Stimulated activated CD4-positive, alpha-beta T cell treated with anti-CD3 and anti-CD28 coated beads, Interleukin-2, amount 100 ng/mL, for 24 hours (primary cell): Measurements from ENCODE around the gene NFATC4.
A peak's percentile ranks its signal among the peaks of the same experiment; 100 is the strongest.

Experiments used
- DNase-seq, 2 donors: peaks; one replicate each; pipeline ENCODE4 v3.0.0-alpha.2; 2020

NFATC4 gene

DNA sequence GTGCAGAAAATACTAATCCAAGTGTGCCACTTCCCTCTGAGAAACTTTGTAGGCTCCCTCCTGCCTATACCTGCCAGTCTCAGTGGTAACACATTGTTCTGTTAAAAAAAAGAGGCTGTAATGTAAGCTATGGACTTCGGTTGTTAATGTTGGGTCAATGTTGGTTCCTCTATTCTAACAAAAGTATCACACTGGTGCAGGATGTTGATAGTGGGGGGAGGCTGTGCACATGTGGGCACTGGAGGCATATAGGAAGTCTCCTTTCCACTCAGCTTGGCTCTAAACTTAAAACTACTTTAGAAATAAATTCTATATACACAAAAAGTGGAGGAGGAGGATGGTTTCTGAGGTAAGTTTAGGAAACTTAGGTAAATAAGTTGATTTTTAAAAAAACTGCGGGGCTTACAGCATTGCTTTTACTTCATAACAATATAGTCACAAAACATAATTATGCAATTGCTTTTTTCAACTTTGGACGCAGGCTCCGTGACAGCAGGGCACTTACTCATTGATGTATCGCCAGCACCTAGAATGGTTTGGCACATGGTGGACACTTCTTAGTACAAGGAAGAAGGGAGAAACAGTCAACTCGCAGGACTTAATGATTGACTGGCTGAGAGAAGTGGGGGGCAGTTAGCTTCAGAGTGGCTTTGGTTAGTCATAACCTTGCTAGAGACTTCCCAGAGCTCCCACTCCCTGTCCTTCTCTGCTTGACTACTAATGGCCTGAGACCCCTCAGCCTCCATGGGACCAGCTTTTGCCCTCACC, 22.9 kb downstream of the NFATC4 start:
- no peak for DNase-seq

- no peak for DNase-seq
Observed at GRCh38 chr14:24392325-24393091, 24.5 kb downstream of the NFATC4 start.

- DNase-seq: no peak
Observed at GRCh38 chr14:24394275-24394674, 26.3 kb downstream of the NFATC4 start.

- no peak for DNase-seq
Observed at GRCh38 chr14:24395609-24396582, 27.9 kb downstream of the NFATC4 start.

DNA sequence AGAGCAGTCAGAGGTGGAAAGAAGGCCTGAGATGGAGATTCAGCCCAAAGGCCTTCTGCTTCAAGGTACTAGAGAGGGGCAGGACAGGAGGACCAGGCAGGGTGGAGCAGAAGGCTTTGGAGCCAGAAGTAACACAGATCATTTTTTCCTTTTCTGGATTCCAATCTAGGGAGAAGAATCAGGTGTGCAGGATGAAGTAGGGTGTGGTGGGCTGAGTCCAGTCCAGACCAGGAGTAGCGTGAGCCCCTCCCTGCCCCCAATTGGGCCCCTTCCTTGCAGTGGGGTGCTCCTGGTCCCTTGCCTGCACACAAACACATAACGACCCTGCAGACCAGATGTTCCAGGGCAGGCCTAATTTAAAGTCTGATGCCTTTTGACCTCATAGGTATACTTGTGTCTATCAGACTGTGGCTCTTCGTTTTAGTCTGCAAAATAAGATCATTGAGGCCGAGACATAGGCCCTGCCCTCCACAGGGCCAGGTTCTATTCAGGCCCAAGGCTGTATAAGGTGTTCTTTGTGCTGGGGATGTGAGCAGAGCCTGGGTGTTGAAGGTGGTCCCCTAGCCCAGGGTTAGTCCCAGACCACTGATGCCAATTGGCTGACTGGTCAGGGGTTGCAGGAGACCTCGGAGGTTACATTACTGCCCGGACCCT, 29.8 kb downstream of the NFATC4 start:
- no peak for DNase-seq

GRCh38 chr14:24398293-24398652, 30.3 kb downstream of the NFATC4 start:
- DNase-seq: no peak

DNA sequence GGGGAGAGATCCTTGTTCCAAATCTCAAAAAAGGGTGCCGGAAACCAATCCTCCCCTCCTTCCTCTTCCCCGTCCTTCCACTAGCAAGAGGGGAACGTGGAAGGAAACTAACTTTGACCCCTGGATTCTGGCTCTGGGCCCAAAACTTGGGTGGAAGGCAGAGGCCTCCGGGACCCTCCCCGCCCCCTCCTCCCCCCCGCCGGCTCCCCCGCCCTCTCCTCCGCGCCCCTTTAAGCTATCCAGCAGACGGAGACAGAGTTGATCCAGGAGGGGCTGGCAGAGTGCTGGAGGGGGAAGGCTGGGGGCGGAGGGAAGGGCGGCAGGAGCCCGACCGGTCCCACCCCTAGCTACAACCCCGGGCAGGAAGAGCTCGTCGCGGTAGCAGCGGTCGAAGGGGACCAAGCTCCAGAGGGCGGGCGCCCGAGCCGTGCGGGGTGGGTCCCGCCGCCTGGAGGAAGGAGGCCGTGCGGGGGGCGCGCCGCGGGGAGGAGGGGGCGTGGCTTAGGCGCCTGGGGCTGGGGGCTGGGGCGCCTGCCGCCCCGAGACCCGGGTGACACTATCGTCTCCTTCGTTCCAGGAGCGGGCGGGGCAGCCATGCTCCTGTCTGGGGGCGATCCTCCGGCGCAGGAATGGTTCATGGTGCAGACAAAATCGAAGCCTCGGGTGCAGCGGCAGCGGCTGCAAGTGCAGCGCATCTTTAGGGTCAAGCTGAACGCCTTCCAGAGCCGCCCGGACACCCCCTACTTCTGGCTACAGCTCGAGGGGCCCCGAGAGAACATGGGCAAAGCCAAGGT, 30.9 kb downstream of the NFATC4 start, which contains the start of gene NYNRIN:
NYNRIN (plus strand) TSS at position 351 of the 794 bp plus-strand sequence; CDS start at position 595, 244 bp downstream.
- DNase-seq: peak; percentile 29 to 34

DNA sequence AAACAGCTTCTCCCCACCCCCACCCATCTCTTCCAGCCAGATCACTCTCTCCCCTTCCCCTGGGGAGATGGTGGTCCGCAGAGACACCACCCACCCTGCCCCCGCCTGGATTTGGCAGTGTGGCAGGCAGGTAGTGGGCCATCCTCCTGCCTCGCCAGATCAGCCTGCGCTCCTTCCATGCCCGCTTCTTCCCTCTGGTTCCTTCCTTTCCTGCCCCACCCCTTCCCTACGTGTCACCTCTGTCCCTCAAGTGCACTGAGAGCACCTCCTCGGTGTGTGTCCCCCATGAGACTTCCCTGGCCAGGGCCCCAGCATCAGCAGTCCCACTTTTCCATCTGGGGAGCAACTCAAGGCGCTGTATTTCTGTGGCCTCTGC, 31.5 kb downstream of the NFATC4 start:
- no peak for DNase-seq

DNA sequence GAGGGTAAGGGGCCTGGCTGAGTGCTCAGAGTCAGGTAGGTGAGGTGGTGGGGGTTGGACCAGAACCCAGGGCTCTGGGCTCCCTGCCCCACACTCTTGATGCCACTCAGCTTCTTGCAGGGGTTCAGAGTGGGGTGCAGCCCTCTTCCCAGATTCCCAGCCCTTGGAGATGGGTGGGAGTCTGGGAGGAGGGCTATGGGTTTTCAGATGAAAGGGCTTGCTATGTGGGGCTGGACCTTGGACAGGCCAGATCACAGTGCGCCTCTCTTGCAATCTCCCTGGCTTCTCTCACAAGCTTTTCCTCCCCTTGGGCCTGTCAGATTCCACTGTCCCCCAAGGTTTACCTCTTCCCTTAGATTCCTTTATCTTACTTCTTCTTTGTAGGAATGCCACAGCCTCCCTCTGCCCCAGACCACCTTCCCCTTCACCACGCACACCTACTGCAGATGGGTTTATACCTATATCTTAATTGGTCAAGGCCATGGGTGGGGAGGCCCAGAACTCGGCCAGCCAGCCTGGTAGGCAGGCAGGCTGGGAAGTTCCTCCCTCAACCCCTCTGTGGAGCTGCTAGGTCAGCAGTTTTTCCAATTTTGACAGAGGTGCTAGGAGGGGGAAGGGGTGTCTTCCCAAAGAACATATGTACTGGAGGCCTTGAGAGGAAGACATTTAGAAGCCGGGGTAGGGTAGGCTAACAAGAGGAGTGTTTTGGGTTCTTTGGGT, 32.2 kb downstream of the NFATC4 start:
- DNase-seq: no peak

- no peak for DNase-seq
Observed at GRCh38 chr14:24401810-24402702, 34.1 kb downstream of the NFATC4 start.

DNA sequence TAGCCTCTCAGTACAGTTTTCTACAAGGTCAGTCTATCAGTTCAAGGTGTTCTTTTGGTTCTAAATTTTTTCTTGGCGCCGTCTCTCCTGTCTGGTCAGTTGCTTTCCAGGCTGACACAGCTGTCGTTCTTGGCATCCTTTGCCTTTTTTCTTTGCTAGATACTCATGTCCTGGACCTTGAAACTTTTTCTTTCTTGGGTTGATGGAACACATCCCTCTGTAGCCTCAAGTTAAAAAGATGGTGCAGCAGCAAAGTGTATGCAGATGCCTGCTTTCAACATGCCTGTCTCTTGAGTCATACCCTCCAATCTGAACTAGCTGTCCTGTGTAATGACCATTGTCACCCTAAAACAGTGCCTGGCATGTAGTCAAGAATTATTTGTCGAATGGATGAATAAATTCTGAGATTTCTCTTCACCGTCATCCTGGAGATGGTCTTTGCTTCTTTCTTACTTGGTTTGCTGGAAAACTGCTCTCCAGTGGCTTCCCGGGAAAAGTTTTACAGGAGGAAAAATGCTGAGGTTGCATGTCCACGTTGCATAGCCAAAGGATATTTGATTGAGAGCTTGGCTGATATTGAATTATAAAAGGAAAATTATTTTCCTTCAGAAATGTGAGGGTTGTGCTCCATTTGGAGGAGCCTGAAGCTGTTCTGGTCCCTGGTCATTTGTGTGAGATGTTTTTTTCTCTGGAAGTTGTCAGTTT, 35.5 kb downstream of the NFATC4 start:
- no peak for DNase-seq

DNA sequence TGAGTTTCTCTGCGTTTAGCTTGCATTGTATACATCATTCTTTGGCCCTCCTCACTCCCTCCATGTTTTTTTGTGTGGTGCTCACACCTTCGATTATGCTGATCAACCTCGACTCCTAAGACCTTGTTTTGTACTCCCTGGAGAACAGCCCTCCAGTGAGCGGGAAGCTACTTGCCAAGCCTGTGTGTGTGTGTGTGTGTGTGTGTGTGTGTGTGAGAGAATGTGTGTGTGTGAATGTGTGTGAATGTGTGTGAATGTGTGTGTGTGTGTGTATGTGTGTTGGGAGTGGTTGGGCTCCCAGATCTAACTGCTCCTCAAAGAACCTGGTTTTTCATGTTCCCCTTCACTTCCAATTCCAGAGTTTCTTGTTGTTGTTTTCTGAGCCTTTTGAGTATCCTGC, 36.8 kb downstream of the NFATC4 start:
- DNase-seq: no peak

DNA sequence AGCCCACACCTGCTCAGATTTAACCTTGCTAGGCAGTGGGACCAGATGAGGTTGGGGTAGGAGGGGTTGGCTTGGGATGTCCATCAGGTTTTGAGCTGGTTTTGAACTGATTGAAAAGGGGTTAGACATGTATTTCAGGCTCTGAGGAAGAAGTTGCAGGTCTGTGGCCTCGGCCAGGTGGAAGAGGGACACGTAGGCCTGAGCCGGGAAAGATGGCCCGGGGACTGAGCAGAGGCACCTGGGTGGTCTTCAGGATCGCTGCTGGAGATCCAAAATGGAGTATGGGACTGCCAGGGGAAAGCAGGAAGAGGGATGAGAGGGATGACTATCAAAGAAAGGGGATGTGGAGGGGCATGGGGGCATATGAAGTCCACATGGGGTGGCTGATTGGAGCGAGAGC, 38.4 kb downstream of the NFATC4 start:
- no peak for DNase-seq

DNA sequence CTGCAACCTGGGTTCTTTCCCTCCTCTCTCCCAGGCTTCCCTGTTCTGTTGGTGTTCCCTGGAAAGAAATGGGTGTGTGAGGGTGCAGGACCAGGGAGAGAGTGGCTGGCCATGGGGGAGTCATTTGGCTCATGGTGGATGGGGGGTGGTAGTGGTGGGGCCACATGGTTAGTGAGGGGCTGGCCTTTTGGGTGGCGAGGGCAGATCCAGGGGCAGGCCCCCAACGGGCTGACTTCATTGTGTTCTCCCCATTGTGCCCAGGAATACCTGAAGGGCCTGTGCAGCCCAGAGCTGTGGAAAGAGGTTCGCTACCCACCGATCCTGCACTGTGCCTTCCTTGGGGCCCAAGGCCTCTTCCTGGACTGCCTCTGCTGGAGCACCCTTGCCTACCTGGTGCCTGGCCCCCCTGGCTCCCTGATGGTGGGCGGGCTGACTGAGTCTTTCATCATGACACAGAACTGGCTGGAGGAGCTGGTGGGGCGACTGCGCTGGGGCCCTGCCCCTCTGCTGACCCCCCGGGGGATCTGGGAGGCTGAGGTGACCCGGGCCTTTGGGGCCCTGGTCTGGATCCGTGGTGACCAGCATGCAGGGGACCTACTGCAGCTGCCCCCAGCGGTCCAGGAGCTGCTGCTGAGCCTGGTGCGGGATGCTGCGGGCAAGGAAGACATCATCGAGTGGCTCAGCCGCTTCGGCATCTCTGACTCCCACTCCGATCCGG, 39.8 kb downstream of the NFATC4 start:
- DNase-seq: no peak

- DNase-seq: no peak
Observed at GRCh38 chr14:24408764-24409163, 40.8 kb downstream of the NFATC4 start.

- DNase-seq: no peak
Observed at GRCh38 chr14:24409192-24409591, 41.2 kb downstream of the NFATC4 start.

DNA sequence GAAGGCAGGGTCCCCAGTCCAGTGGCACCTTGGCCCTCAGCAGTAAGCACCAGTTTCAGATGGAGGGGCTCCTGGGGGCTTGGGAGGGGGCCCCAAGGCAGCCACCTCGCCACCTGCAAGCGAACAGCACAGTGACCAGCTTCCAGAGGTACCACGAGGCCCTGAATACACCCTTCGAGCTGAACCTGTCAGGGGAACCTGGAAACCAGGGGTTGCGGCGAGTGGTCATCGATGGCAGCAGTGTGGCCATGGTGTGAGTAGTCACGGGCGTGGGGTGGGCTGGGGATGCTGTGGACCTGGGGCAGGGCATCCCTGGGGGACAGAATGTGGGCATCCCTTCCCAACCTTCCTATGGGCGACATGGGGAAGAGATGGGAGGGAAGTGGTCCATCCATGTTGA, 42.0 kb downstream of the NFATC4 start:
- no peak for DNase-seq
